H1 (cell line): ENCODE measurements around the gene KLHDC7B. TPM values are rescaled to one million over a fixed set of nuclear protein-coding genes. Genes with fewer than 3 reads are reported as not detected.

Experiments
- CTCF ChIA-PET: fragments of 300-600 bp; sonication (Branson Sonifier 250); formaldehyde crosslinking; loops from one replicate; lab custom pipeline; 2021; ENCODE audit not compliant: partially characterized antibody; lab: Charles Lee
- POLR2A ChIA-PET: fragments of 300-600 bp; sonication (Branson Sonifier 250); formaldehyde crosslinking; loops from one replicate; lab custom pipeline; 2021; ENCODE audit warnings: inconsistent platforms; ENCODE audit not compliant: partially characterized antibody; lab: Charles Lee
- DNase-seq, 2 experiments: peaks; one replicate each; pipeline versions ENCODE4 v3.0.0 to v3.0.0-alpha.2; 2010 to 2022; ENCODE audit warnings: low spot score in 2 of 2, low read depth in 1 of 2, mixed read lengths in 1 of 2
- FAIRE-seq: peaks from 2 replicates; lab custom pipeline; 2011; peaks lifted over from hg19 to GRCh38; lab: Jason Lieb, UNC
- H2AFZ ChIP-seq: 2 replicates; pipeline ENCODE4 v1.8.1; 2012; ENCODE audit warnings: low read length, inconsistent platforms
- H2AK5ac ChIP-seq: 2 replicates; pipeline ENCODE4 v1.6.1; 2013; ENCODE audit warnings: low read depth, low read length
- H2BK120ac ChIP-seq: replicated peaks from 2 replicates; pipeline ENCODE3; 2013; ENCODE audit warnings: low read depth, low read length, inconsistent platforms
- H2BK12ac ChIP-seq: 2 replicates; pipeline ENCODE4 v1.6.1; 2013; ENCODE audit warnings: low read depth, low read length
- H2BK15ac ChIP-seq: 2 replicates; pipeline ENCODE4 v1.6.1; 2013; ENCODE audit warnings: low read length
- H2BK20ac ChIP-seq: 2 replicates; pipeline ENCODE4 v1.6.1; 2013; ENCODE audit warnings: low read length
- H2BK5ac ChIP-seq: 2 replicates; pipeline ENCODE4 v1.6.1; 2013; ENCODE audit warnings: low read depth, low read length
- H3K14ac ChIP-seq: 2 replicates; pipeline ENCODE4 v1.6.1; 2013; ENCODE audit warnings: inconsistent platforms; ENCODE audit not compliant: insufficient read length
- H3K18ac ChIP-seq: 2 replicates; pipeline ENCODE4 v1.6.1; 2013; ENCODE audit warnings: low read length; ENCODE audit errors: extremely low read depth
- H3K23ac ChIP-seq: 2 replicates; pipeline ENCODE4 v1.6.1; 2013; ENCODE audit warnings: inconsistent platforms; ENCODE audit not compliant: insufficient read length
- H3K23me2 ChIP-seq: 2 replicates; pipeline ENCODE4 v1.6.1; 2013; ENCODE audit warnings: low read depth, low read length
- H3K27ac ChIP-seq: 2 replicates; pipeline ENCODE4 v1.6.1; 2011; ENCODE audit warnings: low read depth, low read length, inconsistent platforms
- H3K27me3 ChIP-seq, 4 experiments: replicated peaks in 1 of 4; 1 replicate in 1 of 4; 2 replicates in 3 of 4; pipeline versions ENCODE4 v1.6.1 to v1.8.1; 2011 to 2013; ENCODE audit warnings: low read length in 3 of 4, mild to moderate bottlenecking in 3 of 4, inconsistent platforms in 2 of 4, mixed read lengths in 2 of 4, moderate library complexity in 1 of 4; ENCODE audit not compliant: control insufficient read depth in 3 of 4, insufficient read depth in 3 of 4; ENCODE audit errors: extremely low read depth in 1 of 4
- H3K36me3 ChIP-seq, 4 experiments: 2 replicates each; pipeline versions ENCODE4 v1.6.1 to v1.8.1; 2011 to 2013; ENCODE audit warnings: mild to moderate bottlenecking in 4 of 4, low read length in 3 of 4, moderate library complexity in 2 of 4, control low read depth in 1 of 4, inconsistent platforms in 1 of 4; ENCODE audit not compliant: insufficient read depth in 4 of 4, control insufficient read depth in 2 of 4
- H3K4ac ChIP-seq: replicated peaks from 2 replicates; pipeline ENCODE3; 2013; ENCODE audit warnings: low read length, low read depth, mixed read lengths, inconsistent platforms; ENCODE audit not compliant: insufficient read length
- H3K4me1 ChIP-seq, 4 experiments: replicated peaks in 1 of 4; 1 replicate in 1 of 4; 2 replicates in 3 of 4; pipeline versions ENCODE4 v1.6.1 to v1.8.1; 2011 to 2013; ENCODE audit warnings: low read length in 3 of 4, inconsistent platforms in 2 of 4, mixed read lengths in 1 of 4; ENCODE audit not compliant: insufficient read depth in 4 of 4, control insufficient read depth in 3 of 4
- H3K4me2 ChIP-seq, 2 experiments: 2 replicates each; pipeline versions ENCODE4 v1.6.1 to v1.8.1; 2011 to 2013; ENCODE audit warnings: low read depth in 2 of 2, low read length in 2 of 2, control low read depth in 1 of 2, inconsistent platforms in 1 of 2, mild to moderate bottlenecking in 1 of 2; ENCODE audit not compliant: insufficient read depth in 1 of 2
- H3K4me3 ChIP-seq, 4 experiments: fragments of 200-600, 300-600 bp in 1 of 4; sonication (generic), shearing (Covaris generic), sonication (Bioruptor Twin) in 1 of 4; 2 replicates each; pipeline versions ENCODE4 v1.5.1 to v1.8.1; 2011 to 2016; ENCODE audit warnings: low read length in 4 of 4, low read depth in 3 of 4, control low read depth in 2 of 4, inconsistent platforms in 2 of 4, mild to moderate bottlenecking in 2 of 4, mixed read lengths in 1 of 4, moderate library complexity in 1 of 4; ENCODE audit not compliant: insufficient read depth in 2 of 4; ENCODE audit errors: extremely low read depth in 1 of 4
- H3K56ac ChIP-seq: replicated peaks from 2 replicates; pipeline ENCODE3; 2013; ENCODE audit warnings: low read depth, mild to moderate bottlenecking, mixed read lengths, low read length, inconsistent platforms; ENCODE audit not compliant: insufficient read length
- H3K79me1 ChIP-seq: 2 replicates; pipeline ENCODE4 v1.6.1; 2013; ENCODE audit warnings: low read depth, low read length, control low read depth
- H3K79me2 ChIP-seq, 2 experiments: 2 replicates each; pipeline versions ENCODE4 v1.6.1 to v1.8.1; 2012 to 2013; ENCODE audit warnings: low read length in 2 of 2, mild to moderate bottlenecking in 2 of 2, inconsistent platforms in 1 of 2; ENCODE audit not compliant: insufficient read depth in 2 of 2, control insufficient read depth in 1 of 2
- H3K9ac ChIP-seq, 4 experiments: replicated peaks in 1 of 4; 1 replicate in 1 of 4; 2 replicates in 3 of 4; pipeline versions ENCODE4 v1.6.1 to v1.8.1; 2011 to 2013; ENCODE audit warnings: low read depth in 3 of 4, low read length in 3 of 4, control low read depth in 2 of 4, mild to moderate bottlenecking in 2 of 4, moderate library complexity in 2 of 4, inconsistent platforms in 1 of 4; ENCODE audit errors: extremely low read depth in 1 of 4
- H3K9me3 ChIP-seq, 2 experiments: 2 replicates each; pipeline versions ENCODE4 v1.6.1 to v1.8.1; 2012 to 2013; ENCODE audit warnings: mild to moderate bottlenecking in 2 of 2, moderate library complexity in 2 of 2, control low read depth in 1 of 2, inconsistent platforms in 1 of 2, low read depth in 1 of 2, low read length in 1 of 2, mixed read lengths in 1 of 2; ENCODE audit not compliant: insufficient read depth in 2 of 2
- H4K20me1 ChIP-seq, 2 experiments: replicated peaks in 1 of 2; 2 replicates each; pipeline versions ENCODE3 to v1.8.1; 2011 to 2013; ENCODE audit warnings: inconsistent platforms in 2 of 2, low read length in 2 of 2, mild to moderate bottlenecking in 1 of 2; ENCODE audit not compliant: insufficient read depth in 2 of 2, control insufficient read depth in 1 of 2
- H4K5ac ChIP-seq: 2 replicates; pipeline ENCODE4 v1.6.1; 2013; ENCODE audit warnings: low read length, low read depth, mixed read lengths, inconsistent platforms; ENCODE audit not compliant: insufficient read length
- H4K8ac ChIP-seq: 2 replicates; pipeline ENCODE4 v1.8.0; 2013; ENCODE audit warnings: mild to moderate bottlenecking, moderate library complexity, low read length, inconsistent platforms; ENCODE audit not compliant: insufficient read depth; ENCODE audit errors: extremely low read depth
- H4K91ac ChIP-seq: replicated peaks from 2 replicates; pipeline ENCODE3; 2013; ENCODE audit warnings: low read length, mixed read lengths, inconsistent platforms; ENCODE audit not compliant: insufficient read length
- CHD1 ChIP-seq: IDR thresholded peaks from 2 replicates; pipeline ENCODE4 v1.6.1; 2012; ENCODE audit warnings: low read depth, low read length, improper control_type of control experiment
- CTCF ChIP-seq, 3 experiments: IDR thresholded peaks; 1 replicate in 2 of 3; 2 replicates in 1 of 3; pipeline versions ENCODE4 v1.5.1 to v1.6.1; 2011; ENCODE audit warnings: low read length in 3 of 3, mild to moderate bottlenecking in 3 of 3, inconsistent platforms in 2 of 3, low read depth in 1 of 3, moderate library complexity in 1 of 3; ENCODE audit not compliant: insufficient read depth in 1 of 3; ENCODE audit errors: control extremely low read depth in 1 of 3
- MAFK ChIP-seq: IDR thresholded peaks from 2 replicates; pipeline ENCODE4 v1.6.1; 2012; ENCODE audit warnings: low read depth, mild to moderate bottlenecking, improper control_type of control experiment, low read length
- WGBS, 2 experiments: shearing (Covaris generic) in 1 of 2; methylation state at CpG; one replicate each; pipeline versions ENCODE4 v1.1.6 to v1.1.7; 2013 to 2015; ENCODE audit warnings: low lambda C conversion rate in 2 of 2, mixed read lengths in 2 of 2, inconsistent platforms in 1 of 2, low coverage in 1 of 2, missing lambda C conversion rate in 1 of 2; ENCODE audit not compliant: insufficient replicate concordance in 2 of 2, insufficient coverage in 1 of 2, insufficient read length in 1 of 2; ENCODE audit errors: extremely low coverage in 1 of 2, missing lambda C conversion rate in 1 of 2; 5-methylcytosine and 5-hydroxymethylcytosine counted together
- polyA plus RNA-seq, 7 experiments: library from polyadenylated mRNA; depleted of rRNA in 3 of 7; stranded (reverse) in 5 of 7; unstranded in 2 of 7; fragments of >200 nt in 5 of 7; fragments of 200-250 nt in 2 of 7; gene quantifications; 1 replicate in 5 of 7; 2 replicates in 1 of 7; 4 replicates in 1 of 7; pipeline versions ENCODE4 v1.2.1 to v1.2.3, GENCODE V29; 2011 to 2013; ENCODE audit warnings: missing spikeins in 2 of 7, mixed read lengths in 2 of 7
- total RNA-seq: library from RNA; stranded (reverse); fragmentation: NEBNext Ultra II Directional; extraction: Animal tissue kit (Norgen Biotek cat#: 25700); gene quantifications from 2 replicates; pipeline ENCODE4 v1.2.1, GENCODE V29; 2021

Gene KLHDC7B
- total and polyA plus RNA-seq, 2 of the 8 experiments (the other 6 are each of a cell fraction or from before 2014, with no cell fraction given): not detected

- H3K23me2 ChIP-seq: peaks cover 18% of the 10 kb centered on the region; the same call in 1 of the 2 replicates
- H3K9ac ChIP-seq: no peak overlapping the region
- no peaks in the 10 kb centered on the region for H3K36me3 ChIP-seq
- FAIRE-seq (no peak), DNase-seq (no peak)
- H2AFZ ChIP-seq: no peak overlapping the region
- 92% methylated on average over 19 of the region's 19 CpGs; no CpG with 5 or more reads in 1 of the 2 experiments for WGBS, 2 experiments
- H3K79me1 ChIP-seq: no peaks in the 10 kb centered on the region
- H2AK5ac ChIP-seq: no peak overlapping the region
- no peak overlapping the region for H3K27ac ChIP-seq
- peaks cover 1 to 10% of the 10 kb centered on the region in 2 experiments for H4K20me1 ChIP-seq
- H3K23ac ChIP-seq: no peak overlapping the region
- no peak overlapping the region for H2BK120ac ChIP-seq
- no peak overlapping the region for H3K56ac ChIP-seq
- ChIA-PET POLR2A (interaction anchor here (0.7 kb wide), 1 partner anchor 49 kb away, joined by 5 read pairs; no protein-coding TSS in a partner anchor), CTCF (interaction anchor here (1.0 kb wide), 1 partner anchor 88 kb away, joined by 4 read pairs; no protein-coding TSS in a partner anchor)
- H3K4ac ChIP-seq: no peak overlapping the region
- no peak overlapping the region for H4K8ac ChIP-seq
- peak overlapping the region in 1 of 4 experiments; percentile 68; a peak in 2 of 8 replicates for H3K4me3 ChIP-seq
- peaks cover 41 to 55% (median 52%) of the 10 kb centered on the region in 4 experiments for H3K27me3 ChIP-seq
- H3K4me1 ChIP-seq: peaks cover 0 to 14% (median 5%) of the 10 kb centered on the region in 4 experiments; a peak in 5 of 7 replicates
- H3K79me2 ChIP-seq: no peaks in the 10 kb centered on the region
- peak overlapping the region; percentile 51 to 92; a peak in 1 of 4 replicates for H3K4me2 ChIP-seq
- no peak overlapping the region for H4K91ac ChIP-seq
- H3K9me3 ChIP-seq: no peaks in the 10 kb centered on the region
- H3K18ac ChIP-seq: no peak overlapping the region
- no peak overlapping the region for H2BK20ac ChIP-seq
- no peak overlapping the region for H2BK5ac ChIP-seq
- TF ChIP-seq MAFK (no peak), CHD1 (no peak), CTCF (IDR thresholded peaks at IDR 0.05; ENCODE audit: control extremely low read depth in 1 of 3, insufficient read depth in 1 of 3, low read depth in 1 of 3, low read length in 3 of 3) (no peak)
- H2BK12ac ChIP-seq: no peak overlapping the region
- no peak overlapping the region for H2BK15ac ChIP-seq
- H4K5ac ChIP-seq: no peak overlapping the region
- no peak overlapping the region for H3K14ac ChIP-seq
Measured at GRCh38 chr22:50532824-50533796, 12.6 kb upstream of the KLHDC7B start.
